Hepatocyte (in vitro differentiated cells): ENCODE measurements around the gene GJD3. TPM values are rescaled to one million over a fixed set of nuclear protein-coding genes. Genes with fewer than 3 reads are reported as not detected.

ENCODE experiments used
- DNase-seq: peaks from one replicate; pipeline ENCODE4 v3.0.0-alpha.2; 2016; ENCODE audit warnings: low spot score
- H2AFZ ChIP-seq: fragments of 200-600 bp; sonication (generic); 2 replicates; pipeline ENCODE4 v1.6.0; 2016; ENCODE audit warnings: antibody characterized with exemption, mild to moderate bottlenecking
- H3K27ac ChIP-seq: fragments of 200-600 bp; sonication (generic); 2 replicates; pipeline ENCODE4 v1.5.1; 2016; ENCODE audit warnings: mild to moderate bottlenecking
- H3K27me3 ChIP-seq: fragments of 200-600 bp; sonication (generic); 2 replicates; pipeline ENCODE4 v1.6.1; 2016
- H3K36me3 ChIP-seq: fragments of 200-600 bp; sonication (generic); replicated peaks from 2 replicates; pipeline ENCODE4 v1.5.1; 2016; ENCODE audit warnings: low read depth; ENCODE audit not compliant: insufficient read depth
- H3K4me1 ChIP-seq: fragments of 200-600 bp; sonication (generic); 2 replicates; pipeline ENCODE4 v1.5.1; 2016; ENCODE audit warnings: mild to moderate bottlenecking, moderate library complexity; ENCODE audit not compliant: insufficient read depth
- H3K4me2 ChIP-seq: fragments of 200-600 bp; sonication (generic); 2 replicates; pipeline ENCODE4 v1.6.0; 2016
- H3K4me3 ChIP-seq: fragments of 200-600 bp; sonication (generic); 2 replicates; pipeline ENCODE4 v1.5.1; 2016; ENCODE audit warnings: mild to moderate bottlenecking
- H3K79me2 ChIP-seq: fragments of 200-600 bp; sonication (generic); 2 replicates; pipeline ENCODE4 v1.6.0; 2017; ENCODE audit warnings: mild to moderate bottlenecking
- H3K9me2 ChIP-seq: fragments of 200-600 bp; sonication (generic); replicated peaks from 2 replicates; pipeline ENCODE4 v1.6.0; 2017; ENCODE audit warnings: mild to moderate bottlenecking; ENCODE audit not compliant: insufficient read depth
- H3K9me3 ChIP-seq: fragments of 200-600 bp; sonication (generic); 2 replicates; pipeline ENCODE4 v1.5.1; 2016; ENCODE audit warnings: low read depth, mild to moderate bottlenecking
- H4K20me1 ChIP-seq: fragments of 200-600 bp; sonication (generic); 2 replicates; pipeline ENCODE4 v1.6.0; 2016; ENCODE audit warnings: mild to moderate bottlenecking; ENCODE audit not compliant: insufficient read depth, poor library complexity, severe bottlenecking
- EZH2 ChIP-seq: fragments of 200-600 bp; sonication (generic); IDR thresholded peaks from 2 replicates; pipeline ENCODE4 v1.6.1; 2016; ENCODE audit warnings: antibody characterized with exemption, mild to moderate bottlenecking, borderline replicate concordance
- EZH2phosphoT487 ChIP-seq: fragments of 200-600 bp; sonication (generic); IDR thresholded peaks from one replicate; pipeline ENCODE4 v1.6.1; 2018; ENCODE audit warnings: antibody characterized with exemption, mild to moderate bottlenecking, low read depth, moderate library complexity; ENCODE audit not compliant: unreplicated experiment, severe bottlenecking
- WGBS: methylation state at CpG from one replicate; pipeline ENCODE4 v1.1.6; 2016; ENCODE audit warnings: low lambda C conversion rate; ENCODE audit errors: missing lambda C conversion rate; 5-methylcytosine and 5-hydroxymethylcytosine counted together
- polyA plus RNA-seq: library from polyadenylated mRNA; unstranded; fragments of >200 nt; fragmentation: Nextera tagmentation; extraction: Ambion mirVana; gene quantifications from 2 replicates; pipeline ENCODE4 v1.2.1, GENCODE V29; 2016
- total RNA-seq: library from RNA; depleted of rRNA; stranded (reverse); fragments of >200 nt; gene quantifications from 2 replicates; pipeline ENCODE4 v1.2.3, GENCODE V29; 2014
- TF ChIP-seq, protein P1 (sequence below): fragments of 200-600 bp; sonication (generic); IDR thresholded peaks from 2 replicates; pipeline ENCODE4 v1.5.1; 2016; ENCODE audit warnings: antibody characterized with exemption, mild to moderate bottlenecking; ENCODE audit not compliant: poor library complexity

Gene GJD3
- total and polyA plus RNA-seq, 2 experiments from 2014 or later: 0.47 to 3.8 TPM

DNA sequence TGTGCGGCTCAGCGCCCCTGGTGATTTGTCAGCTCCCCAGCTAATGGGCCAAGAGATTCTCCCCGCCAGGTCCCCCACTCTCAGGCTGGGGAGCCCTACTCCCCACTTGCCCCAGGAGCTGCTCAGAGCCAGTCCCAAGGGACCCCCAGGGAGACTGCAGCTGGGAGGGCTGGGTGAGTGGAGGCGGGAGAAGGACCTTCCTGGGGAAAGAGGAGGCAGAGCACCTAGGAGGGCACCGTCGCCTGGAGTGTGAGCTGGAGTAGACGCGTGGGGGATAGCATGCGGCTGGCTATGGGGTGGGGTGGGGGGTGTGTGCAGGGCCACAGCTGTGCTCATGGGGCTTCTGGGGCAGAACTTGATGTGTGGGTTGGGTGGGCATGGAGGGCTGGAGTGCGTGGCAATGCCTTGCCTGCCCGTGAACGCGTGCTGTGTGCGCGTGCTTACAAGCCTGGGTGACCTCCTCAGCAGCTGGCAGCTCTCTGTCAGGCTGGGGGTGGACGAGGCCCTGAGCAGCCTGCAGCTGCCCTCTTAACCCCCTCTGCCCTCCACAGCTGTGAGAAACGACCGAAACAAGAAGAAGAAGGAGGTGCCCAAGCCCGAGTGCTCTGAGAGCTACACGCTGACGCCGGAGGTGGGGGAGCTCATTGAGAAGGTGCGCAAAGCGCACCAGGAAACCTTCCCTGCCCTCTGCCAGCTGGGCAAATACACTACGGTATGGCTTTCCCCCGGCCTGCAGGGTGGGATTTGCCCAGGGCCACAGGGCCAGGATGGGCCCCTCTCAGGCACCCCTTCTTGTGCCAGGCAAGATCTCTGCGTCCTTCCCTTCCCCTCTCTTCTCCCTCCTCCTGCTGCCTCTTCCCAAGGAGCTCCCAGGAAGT is 12.9 kb downstream of the GJD3 start:
- 83% methylated on average over 24 of the region's 27 CpGs for WGBS
- no peaks in the 10 kb centered on the region for H3K27me3 ChIP-seq
- no peak overlapping the region for H3K27ac ChIP-seq
- peaks cover 45% of the 10 kb centered on the region for H3K79me2 ChIP-seq
- TF ChIP-seq EZH2 (no peak), EZH2phosphoT487 (no peak)
- TF ChIP-seq, protein P1, sequence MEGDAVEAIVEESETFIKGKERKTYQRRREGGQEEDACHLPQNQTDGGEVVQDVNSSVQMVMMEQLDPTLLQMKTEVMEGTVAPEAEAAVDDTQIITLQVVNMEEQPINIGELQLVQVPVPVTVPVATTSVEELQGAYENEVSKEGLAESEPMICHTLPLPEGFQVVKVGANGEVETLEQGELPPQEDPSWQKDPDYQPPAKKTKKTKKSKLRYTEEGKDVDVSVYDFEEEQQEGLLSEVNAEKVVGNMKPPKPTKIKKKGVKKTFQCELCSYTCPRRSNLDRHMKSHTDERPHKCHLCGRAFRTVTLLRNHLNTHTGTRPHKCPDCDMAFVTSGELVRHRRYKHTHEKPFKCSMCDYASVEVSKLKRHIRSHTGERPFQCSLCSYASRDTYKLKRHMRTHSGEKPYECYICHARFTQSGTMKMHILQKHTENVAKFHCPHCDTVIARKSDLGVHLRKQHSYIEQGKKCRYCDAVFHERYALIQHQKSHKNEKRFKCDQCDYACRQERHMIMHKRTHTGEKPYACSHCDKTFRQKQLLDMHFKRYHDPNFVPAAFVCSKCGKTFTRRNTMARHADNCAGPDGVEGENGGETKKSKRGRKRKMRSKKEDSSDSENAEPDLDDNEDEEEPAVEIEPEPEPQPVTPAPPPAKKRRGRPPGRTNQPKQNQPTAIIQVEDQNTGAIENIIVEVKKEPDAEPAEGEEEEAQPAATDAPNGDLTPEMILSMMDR: no peak
- H3K4me2 ChIP-seq: no peak overlapping the region
- no peak overlapping the region for H3K4me3 ChIP-seq
- DNase-seq: peak; percentile 5
- no peak overlapping the region for H2AFZ ChIP-seq
- H4K20me1 ChIP-seq: peaks cover 31% of the 10 kb centered on the region
- peaks cover 59% of the 10 kb centered on the region for H3K4me1 ChIP-seq
- H3K9me2 ChIP-seq: no peaks in the 10 kb centered on the region
- no peaks in the 10 kb centered on the region for H3K36me3 ChIP-seq
- H3K9me3 ChIP-seq: no peaks in the 10 kb centered on the region

DNA sequence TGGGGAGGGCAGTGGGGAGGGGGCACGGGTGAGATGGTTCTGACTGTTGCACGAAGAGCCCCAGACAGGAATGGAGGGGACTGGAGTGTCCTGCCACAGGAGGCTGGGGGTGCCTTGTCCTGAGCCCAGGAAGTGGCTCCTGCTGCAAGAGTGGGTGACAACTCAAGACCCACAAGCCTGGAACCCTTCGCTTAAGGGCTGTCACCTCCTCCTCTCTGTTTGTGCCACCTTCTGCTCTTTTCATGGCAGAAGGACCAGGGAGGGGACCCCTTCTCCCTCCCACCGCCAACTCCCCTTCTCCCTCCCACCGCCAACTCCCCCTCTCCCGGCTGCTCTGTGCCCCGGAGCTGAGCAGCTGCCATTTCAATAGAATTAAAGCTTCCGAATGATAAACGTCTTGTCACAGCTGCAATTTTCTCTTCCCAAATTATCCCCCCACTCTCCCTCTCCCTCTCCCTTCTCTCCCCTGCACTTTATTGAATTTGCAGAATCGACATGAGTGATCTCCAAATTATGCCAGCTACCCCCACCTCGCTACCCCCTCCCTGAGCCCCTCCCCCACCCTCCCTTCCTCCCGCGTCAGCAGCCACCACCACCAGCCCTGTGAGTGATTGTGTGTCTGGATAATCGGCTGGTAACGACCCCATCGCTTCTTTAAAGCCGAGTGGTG is 13.7 kb downstream of the GJD3 start:
- H4K20me1 ChIP-seq: peaks cover 37% of the 10 kb centered on the region
- H2AFZ ChIP-seq: no peak overlapping the region
- H3K36me3 ChIP-seq: no peaks in the 10 kb centered on the region
- no peak overlapping the region for H3K4me3 ChIP-seq
- peak overlapping the region; percentile 48 for H3K4me2 ChIP-seq
- H3K9me2 ChIP-seq: no peaks in the 10 kb centered on the region
- TF ChIP-seq, protein P1: no peak
- no peak for TF ChIP-seq EZH2
- no peak for TF ChIP-seq EZH2phosphoT487
- DNase-seq: peak; percentile 3
- no peaks in the 10 kb centered on the region for H3K27me3 ChIP-seq
- H3K27ac ChIP-seq: peak overlapping the region; percentile 55
- peaks cover 66% of the 10 kb centered on the region for H3K4me1 ChIP-seq
- 36% methylated on average over 12 of the region's 17 CpGs for WGBS
- H3K79me2 ChIP-seq: peaks cover 53% of the 10 kb centered on the region
- H3K9me3 ChIP-seq: no peaks in the 10 kb centered on the region

- peak overlapping the region; percentile 55 for H3K27ac ChIP-seq
- no peaks in the 10 kb centered on the region for H3K9me3 ChIP-seq
- peaks cover 37% of the 10 kb centered on the region for H4K20me1 ChIP-seq
- no peak overlapping the region for H2AFZ ChIP-seq
- H3K4me3 ChIP-seq: no peak overlapping the region
- no peaks in the 10 kb centered on the region for H3K9me2 ChIP-seq
- H3K79me2 ChIP-seq: peaks cover 56% of the 10 kb centered on the region
- no peaks in the 10 kb centered on the region for H3K27me3 ChIP-seq
- no peaks in the 10 kb centered on the region for H3K36me3 ChIP-seq
- WGBS: 58% methylated on average over 19 of the region's 19 CpGs
- peak overlapping the region; percentile 48 for H3K4me2 ChIP-seq
- TF ChIP-seq, protein P1: no peak
- no peak for TF ChIP-seq EZH2
- no peak for TF ChIP-seq EZH2phosphoT487
- DNase-seq: peak; percentile 66
- H3K4me1 ChIP-seq: peaks cover 67% of the 10 kb centered on the region
Observed at GRCh38 chr17:40349895-40350688, 14.4 kb downstream of the GJD3 start.
